HG03565 (cell line): ENCODE data around the gene CPNE4.
"Not testable (repeated sequence)": the region's sequence is repeated elsewhere in the genome, so short reads cannot be mapped to it uniquely, and the experiment has no call there.

Experiments used
- ATAC-seq: cut with Tn5 transposase; IDR thresholded peaks from one replicate; pipeline ENCODE4 v1.9.1; 2021; ENCODE audit warnings: mild to moderate bottlenecking, moderate library complexity; ENCODE audit not compliant: unreplicated experiment

Gene CPNE4

DNA sequence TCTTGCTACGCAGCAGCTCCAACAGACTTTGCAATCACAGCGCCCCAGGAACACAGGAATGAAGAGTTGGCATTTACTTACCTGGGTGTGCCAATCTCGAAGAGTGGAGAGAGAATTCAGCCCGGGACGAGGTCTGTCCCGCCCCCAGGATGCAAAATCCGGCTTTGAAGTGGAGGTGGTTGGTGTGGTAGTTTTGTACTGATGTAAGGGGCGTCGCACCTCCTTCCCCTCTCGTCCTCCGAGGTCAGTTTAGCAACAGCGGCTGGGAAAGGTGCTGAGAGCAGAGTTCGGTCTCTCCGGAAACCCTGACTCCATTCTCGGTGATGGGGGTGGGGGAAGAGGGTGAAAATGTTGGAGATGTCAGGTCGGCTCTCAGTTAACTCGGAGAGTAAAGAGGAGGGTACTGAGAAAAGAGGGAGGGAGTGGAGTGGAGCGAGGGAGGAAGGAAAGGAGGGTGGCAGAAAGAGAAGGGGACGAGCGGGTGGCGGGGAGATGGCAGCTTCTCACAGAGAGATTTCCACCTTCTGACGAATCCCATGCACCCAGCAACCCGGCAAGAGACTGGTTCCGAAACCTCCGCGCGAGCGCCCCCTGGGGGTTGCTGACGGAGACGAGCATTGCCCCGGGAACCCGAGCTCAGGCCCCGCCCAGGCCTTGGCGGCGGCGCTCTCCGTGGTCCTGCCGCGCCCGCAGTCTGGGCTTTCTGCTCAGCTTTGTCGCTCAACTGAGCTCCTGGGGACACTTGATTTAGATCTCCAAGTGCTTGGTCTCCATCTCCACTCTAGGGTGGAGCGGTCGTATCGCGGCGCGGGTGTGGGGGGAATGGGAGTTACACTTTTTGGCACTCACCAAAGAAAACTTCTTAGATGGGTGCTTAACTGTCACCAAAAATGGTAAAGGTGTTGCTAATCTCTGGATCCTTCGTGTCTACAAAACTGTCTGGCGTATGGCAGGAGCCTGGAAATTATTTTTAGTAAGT is at the start of gene CPNE4:
CPNE4 (minus strand) TSS at position 529 of the 979 bp plus-strand sequence.
- peak; percentile 59 for ATAC-seq

DNA sequence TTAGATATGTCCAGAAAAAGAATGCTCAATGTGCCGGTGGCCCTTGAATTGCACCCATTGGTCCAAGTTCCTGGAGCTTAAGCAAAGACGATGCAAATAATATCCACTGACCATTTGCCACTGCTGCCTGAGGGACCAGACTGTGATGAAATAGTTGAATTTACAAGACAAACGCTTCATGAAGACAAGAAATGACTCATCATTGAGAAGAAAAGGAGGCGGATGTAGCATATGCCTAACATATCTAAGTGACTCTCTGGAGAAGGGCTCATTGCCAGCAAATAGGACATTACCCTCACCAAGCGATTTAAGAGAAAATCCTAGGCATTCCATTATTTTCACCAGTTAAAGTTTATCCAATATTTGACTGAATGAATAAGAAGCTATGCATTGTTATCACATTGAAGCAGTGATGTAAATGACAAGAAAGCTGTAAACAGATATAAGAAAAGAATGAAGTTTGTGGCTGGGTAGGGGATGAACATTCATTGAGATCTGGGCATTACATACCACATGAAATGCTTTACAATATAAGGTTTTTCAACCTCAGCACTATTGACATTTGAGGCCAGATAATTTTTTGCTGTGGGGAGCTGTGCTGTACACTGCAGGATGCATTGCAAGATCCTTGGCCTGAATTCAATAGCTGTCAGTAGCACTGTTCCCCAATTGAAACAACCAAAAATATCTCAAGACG is 48.9 kb upstream of the CPNE4 start:
- ATAC-seq, result no peak

DNA sequence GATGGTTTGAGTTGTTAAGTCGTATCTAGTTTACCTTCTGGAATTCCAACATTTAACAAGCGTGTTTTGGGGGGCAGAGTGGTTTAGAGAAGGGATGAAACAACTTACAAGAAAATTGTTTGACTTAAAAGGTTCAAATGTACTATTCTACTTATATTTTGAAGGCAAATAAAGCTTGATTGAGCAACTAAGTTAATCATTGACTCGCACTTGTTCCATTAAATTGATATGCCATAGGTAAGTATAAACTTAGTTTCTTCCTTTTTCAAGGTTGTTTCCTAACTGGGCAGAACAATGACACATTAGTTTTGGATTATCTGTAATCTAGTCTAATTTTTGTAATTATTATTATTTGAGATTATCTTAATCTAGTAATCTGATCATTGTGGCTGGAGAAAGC is 48.3 kb upstream of the CPNE4 start:
- ATAC-seq, result no peak

DNA sequence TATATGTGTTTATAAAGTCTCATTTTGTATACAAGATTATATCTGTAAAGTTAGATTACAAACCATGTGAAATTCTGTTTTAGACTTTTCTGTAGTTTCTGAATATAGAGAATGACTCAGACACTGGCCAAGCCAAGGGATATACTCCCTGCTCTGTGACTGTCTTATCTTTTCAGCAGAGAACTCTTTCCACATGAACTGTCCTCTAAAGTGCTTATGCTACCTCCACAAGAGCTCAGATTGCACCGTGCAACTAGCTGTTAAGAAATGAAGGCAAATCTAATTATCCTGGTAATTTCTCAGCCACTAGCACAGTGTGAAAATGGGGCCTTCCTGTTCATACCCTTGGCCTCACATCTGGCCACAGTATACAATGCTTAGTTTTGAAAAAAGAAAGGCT is 44.3 kb upstream of the CPNE4 start:
- ATAC-seq, result no peak

DNA sequence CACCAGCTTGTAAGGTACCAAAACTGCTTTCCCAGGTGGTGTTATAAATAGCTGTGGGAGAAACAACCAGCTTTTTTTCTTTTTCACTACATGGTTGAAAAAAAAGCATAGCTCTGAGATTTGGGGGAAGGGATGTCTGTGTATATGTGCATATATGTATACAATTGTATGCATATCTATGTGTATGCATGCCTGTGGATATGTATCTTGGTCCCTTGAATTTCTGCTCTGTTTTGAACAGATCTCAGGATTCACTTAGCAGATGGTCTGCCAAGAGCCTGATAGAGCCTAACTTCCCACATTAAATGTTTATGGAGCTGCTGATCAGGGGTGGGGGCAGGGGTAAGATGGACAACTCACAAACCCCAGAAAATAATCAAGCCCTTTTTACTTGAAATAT is 39.0 kb upstream of the CPNE4 start:
- ATAC-seq, result no peak

DNA sequence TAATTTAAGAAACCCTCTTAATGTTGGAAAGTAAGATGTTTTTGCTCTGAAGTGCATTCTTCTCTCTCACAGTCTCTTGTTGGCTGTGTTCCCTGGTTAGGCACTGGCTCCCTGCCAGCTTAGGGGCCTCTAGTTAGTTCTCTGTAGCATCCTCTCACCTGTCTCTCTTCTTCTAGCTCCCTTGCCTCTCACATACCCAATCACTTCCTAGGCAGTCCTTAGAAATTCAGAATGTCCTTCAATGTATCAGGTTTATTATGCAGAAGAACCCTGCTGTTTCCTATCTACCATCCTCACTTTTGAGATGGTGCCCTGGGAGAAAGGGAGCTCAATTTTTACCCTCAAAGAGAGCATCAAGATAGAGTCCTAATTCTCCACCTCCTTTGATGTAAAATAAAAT is 36.2 kb upstream of the CPNE4 start:
- ATAC-seq, result no peak

DNA sequence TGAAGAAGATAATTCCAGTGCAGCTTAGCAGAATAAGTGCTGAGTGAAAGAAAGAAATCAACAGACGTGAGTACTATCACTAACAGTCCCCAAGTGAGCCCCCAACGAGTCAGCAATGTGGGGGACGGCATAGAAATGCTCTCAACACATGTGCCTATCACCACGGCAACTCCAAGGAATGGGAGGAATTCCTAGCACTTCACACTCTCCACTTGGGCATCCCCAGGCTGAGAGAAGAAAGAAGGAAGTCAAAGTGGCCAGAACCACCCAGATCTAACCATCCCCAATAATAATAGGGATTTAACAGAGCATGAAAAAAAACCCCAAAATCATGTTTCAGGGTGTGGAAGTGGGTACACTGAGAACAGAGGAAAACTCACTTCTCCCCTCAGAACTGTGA is 29.3 kb upstream of the CPNE4 start:
- no peak for ATAC-seq

DNA sequence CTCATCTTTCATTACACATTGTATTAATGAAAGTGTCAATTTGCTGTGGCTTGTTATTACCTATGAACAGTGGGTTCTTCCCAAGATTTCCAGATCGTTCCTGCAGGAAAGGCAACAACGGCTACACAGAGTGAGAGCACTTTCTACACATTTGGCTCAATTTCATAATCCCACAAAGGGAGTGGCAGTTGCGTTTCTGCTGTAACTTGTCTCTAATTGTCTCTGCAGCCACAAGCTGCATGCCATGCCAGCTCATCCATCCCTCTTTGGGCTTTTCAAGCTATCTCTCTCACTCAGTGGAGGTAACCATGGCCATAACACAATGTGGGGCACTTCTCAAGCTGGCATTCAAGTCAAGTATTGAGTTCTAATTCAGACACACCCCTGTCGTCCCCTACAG is 27.7 kb upstream of the CPNE4 start:
- no peak for ATAC-seq

DNA sequence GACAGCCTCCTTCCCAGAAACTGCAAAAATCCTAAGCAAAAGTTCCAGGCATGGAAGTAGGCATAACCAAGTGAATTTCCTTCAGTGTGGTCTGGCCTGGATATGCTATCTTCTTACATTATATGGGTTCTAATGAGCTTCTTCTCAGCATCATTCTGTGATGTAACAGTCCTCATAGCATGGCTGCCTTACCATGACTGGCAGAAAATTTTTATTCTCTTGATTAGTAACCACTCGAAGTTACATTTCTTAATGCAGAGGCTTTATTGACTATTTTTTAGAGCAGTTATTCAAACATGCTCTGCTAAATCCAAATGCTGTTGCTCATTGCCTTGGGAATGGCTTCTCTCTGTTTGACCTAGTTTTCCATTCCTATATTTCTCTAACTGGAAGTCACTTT is 21.1 kb upstream of the CPNE4 start:
- no peak for ATAC-seq

DNA sequence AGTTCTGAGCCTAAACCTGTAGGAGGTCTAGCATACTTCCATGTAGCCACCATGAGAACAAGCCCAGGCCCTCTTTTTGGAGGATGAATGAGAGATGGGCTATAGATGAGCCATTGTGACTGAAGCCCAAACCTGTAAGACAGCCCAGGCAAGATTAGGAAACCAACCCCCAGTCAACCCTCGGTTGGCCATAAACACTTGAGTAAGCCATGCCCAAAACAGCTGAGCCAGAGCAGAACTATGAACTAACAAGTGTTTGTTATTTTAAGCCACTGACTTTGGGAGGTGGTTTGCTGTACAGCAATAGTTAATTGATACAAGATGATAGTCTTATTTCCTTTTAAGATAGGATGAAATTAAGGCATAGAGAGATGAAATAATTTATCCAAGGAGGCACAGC is 12.4 kb upstream of the CPNE4 start:
- no peak for ATAC-seq

DNA sequence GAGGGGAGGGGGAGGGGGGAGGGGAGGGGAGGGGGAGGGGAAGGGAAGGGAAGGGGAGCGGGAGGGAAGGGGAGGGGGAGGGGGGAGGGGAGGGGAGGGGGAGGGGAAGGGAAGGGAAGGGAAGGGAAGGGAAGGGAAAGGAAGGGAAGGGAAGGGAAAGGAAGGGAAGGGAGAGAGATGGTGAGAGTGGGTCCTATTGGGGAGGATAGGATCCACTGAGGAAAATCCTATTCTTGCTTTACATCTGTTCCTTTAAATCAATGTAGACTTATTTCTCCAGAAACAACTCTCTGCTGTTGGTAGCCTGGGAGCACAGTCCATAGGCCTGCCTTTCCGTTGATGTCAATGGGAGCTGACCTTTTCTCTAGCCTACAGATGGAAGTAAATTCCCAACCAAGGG is 10.1 kb upstream of the CPNE4 start:
- not testable (repeated sequence) for ATAC-seq

DNA sequence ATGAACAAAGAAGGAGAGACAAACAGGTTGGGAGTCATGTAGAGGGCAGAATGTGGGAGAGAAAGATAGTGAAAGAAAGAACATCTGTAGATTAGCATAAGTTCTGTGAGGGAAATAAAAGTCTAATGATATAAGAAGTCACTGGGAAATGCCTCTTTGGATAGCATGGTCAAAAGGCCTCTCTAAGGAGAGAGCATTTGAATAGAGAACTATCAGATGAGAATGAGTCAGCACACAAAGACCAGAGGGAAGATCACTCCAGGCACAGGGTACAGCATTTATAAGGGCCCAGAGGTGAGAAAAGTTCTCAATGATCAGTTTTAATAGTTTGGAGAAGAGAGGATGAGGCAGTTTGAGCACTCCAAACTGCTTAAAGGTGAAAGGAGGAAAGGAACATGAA is 7.9 kb upstream of the CPNE4 start:
- ATAC-seq, result no peak

DNA sequence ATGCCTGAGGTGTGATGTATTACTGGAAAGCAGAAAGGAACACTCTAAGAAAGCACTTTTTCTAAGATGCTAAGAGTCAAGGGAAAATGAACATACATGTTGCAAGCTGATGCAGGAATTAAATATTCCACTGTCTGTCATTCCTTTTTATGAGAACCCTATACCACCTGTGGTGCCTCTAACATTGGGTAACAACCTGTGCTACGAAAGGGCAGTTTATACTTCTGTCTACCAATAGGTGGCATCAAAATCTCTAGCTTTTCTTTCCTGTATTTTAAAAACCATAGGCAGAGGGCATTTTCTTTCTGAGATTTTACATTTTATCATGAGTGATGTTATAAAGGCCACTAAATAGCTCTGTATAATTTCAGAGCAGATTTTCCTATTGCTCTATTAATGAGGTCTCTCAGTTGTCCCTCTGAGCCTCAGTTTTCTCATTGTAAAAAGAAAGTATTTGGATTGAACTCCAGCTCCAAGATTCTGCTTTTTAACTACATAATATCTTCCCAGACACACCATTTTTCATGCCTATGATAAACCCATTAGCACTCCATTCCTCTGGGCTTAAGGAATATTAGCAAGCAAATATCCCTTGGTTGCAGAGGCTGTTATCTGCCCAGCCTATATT is 3.5 kb upstream of the CPNE4 start:
- ATAC-seq, result no peak

DNA sequence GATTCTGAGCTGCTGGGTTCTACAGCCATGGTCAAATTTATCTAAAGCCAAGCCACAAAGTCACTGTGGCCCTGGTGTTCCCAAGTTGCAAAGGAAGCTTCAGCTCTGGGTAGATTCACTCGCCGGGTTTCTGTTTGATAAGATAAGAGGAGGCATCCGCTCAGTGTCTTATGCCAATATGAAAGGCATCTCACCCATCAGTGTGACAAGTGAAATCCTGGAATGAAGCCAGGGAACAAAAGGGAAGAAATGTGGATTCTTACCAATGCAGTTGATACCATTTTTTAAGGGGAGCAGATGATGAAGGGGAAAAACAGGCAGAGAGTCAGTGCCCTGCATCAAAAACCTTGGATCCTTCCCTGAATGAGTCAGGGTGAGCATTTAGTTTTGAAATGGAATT is 2.8 kb upstream of the CPNE4 start:
- ATAC-seq, result no peak

DNA sequence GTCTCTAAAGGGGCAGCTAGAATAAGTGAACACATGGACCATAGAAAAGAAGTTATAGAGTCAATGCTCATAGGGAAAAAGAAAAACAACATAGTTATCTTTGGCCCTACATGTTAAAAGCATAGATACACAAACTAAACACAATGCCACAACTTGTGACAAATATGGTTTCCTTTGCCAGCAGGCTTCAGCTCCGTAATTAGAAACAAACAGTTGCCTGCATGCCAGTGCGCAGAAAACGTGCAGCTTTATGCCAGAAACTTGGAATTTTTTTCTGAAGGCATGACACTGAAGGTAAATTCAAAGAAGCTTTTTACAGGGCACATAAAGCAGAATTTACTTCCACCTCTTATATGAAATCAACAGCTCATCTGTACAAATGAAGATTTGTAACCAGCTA is 2.2 kb upstream of the CPNE4 start:
- ATAC-seq, result no peak

DNA sequence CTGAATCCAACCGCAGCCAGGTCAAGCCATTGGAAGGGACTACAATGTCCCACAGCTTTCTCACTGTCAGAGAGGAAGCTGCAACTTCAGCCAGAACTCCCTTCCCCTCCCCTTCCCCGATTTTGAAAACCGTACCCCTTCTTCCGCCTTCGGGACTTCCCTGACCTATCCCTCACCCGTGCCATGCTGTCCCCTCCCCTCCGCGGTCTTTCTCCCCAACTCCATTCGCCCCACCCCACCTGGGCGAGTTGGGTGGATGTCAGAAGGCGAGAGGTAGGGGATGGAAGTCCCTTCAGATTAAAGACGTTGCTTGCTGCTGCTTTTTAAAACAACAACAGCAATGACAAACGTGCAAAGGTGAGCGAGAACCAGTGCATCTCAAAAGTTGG is 723 bp downstream of the CPNE4 start:
- ATAC-seq, result no peak

DNA sequence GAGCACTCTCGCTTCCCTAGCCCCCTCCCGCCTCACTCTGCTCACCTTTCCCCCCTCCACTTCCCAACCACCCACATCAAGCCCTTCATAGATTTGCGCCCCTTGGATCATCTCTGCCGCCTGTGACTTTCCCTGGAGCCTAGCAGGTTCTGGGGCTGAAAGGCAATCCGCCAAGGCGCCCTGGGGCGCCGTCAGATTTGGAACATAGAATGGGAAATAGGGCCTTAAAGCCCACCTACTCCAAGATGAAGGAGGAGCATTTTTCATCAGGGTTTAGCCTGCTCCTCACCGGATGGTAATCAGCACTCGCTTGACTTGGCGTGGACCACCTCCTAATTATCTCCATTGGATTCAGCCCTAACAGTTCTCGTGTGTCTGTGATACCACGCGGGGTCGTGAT is 1.3 kb downstream of the CPNE4 start:
- ATAC-seq, result no peak

DNA sequence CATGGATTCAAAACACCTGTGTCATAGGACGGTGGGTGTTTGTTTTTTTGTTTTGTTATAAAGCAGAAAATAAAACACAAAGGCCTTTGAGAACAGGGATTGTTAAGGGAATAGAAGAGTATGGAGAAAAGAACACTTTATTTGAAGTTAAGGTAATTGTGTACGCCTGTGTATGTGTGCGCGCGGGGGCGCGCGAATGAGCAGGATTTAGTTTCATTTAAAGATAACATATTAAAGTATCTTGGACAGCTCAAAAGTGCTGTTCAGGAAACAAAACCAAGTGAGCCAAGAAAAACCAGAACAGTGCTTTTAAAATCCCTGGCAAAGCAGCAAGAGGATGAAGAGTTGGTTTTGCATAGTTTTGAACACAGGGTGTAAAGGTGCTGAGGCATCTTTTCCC is 1.9 kb downstream of the CPNE4 start:
- no peak for ATAC-seq

DNA sequence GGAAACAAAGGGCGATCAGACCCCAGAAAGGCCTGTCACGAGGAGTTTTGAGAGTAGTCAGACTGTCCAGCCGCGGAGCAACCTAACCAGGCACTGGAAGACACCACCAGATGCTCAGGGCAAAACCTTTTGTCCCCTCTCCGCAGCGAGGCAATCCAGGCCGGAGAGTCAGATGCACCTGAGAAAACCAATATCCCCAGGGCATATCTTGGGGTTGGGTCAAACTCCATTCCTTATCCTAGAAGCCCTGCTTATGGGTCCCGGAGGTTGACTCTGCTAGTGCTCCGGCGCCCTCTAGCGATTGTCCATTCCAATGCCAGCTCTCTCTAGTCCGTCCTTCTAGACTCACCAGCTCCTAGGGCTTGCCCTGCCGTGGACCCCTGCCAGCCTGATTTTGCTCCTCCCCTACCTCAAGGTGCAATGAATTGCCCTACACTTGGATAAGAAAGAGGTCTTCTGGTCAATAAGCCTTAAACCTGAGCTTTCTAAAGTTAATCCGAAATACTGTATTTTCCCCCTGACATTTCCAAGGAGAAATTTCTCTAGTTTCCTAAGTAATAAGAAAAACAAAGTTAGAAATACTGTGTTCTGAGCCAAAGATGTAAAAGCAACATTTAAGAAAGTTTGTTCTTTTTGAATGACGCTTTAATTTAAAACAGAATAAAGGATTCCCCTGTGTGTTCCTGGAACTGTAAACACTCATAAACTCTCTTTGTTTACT is 5.5 kb downstream of the CPNE4 start:
- ATAC-seq, result peak; percentile 64

DNA sequence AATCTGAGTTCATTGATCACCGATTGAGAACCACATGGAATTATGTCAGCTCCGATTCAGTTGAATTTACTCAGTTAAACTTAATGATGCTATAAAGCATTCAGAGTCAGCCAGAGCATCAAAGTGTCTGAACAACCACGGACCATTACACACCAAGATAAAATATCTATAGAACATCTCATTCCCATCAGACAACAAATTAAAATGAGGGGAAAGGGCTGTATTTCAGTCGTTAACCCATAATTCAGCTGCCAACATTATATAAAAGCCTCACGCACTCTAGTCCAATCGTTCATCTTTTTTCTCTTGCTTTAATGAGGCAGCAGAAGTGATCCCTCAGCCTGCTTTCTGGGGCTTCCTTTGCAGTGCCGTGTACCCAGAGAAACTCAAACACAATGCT is 11.9 kb downstream of the CPNE4 start:
- no peak for ATAC-seq

DNA sequence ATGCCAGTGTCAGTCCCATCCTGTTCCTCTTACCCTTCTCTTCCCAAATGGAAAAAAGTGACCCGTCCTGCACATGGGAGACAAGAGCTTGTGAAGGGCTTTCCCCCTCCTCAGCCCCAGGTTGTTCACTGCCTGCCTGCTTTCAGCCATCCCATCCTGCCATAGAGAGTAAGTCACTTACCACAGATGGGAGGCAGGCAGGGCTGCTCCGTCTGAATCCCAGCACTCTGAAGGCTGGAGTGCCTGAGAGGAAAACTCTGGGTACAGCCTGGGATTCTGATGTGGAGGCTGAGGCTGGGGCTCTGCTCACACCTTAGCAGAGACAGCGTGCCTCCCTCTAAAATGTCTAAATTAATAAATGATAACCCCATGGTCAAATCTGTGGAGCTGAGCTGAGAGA is 14.8 kb downstream of the CPNE4 start:
- no peak for ATAC-seq
